Tongue (tissue), 3 donors: ENCODE data around the gene FBXO42. TPM values are rescaled to one million over a fixed set of nuclear protein-coding genes. Genes with fewer than 3 reads are reported as not detected.

Source experiments
- DNase-seq: peaks from one replicate; pipeline ENCODE4 v3.0.0-alpha.2; 2015
- small RNA-seq: library from RNA; depleted of rRNA; stranded (forward); fragments of <200 nt; gene quantifications from one replicate; pipeline ENCODE3, GENCODE V24; 2014; ENCODE audit warnings: low replicate concordance
- total RNA-seq: library from RNA; depleted of rRNA; stranded (reverse); fragments of >200 nt; gene quantifications from one replicate; pipeline ENCODE4 v1.2.3, GENCODE V29; 2014

The FBXO42 gene
- total RNA-seq, 1 donor from 2014 or later, result 19.9 TPM

- DNase-seq, result no peak
These were observed 148.1 kb downstream of the FBXO42 start for GRCh38 chr1:16204216-16204615.

GRCh38 chr1:16203550-16203949 lies 148.7 kb downstream of the FBXO42 start:
- no peak for DNase-seq

- DNase-seq, result no peak
These were observed 149.7 kb downstream of the FBXO42 start for GRCh38 chr1:16202281-16203210.

GRCh38 chr1:16199700-16200099 lies 152.6 kb downstream of the FBXO42 start:
- no peak for DNase-seq

- DNase-seq, result no peak
These were observed 153.2 kb downstream of the FBXO42 start for GRCh38 chr1:16199157-16199501.

- DNase-seq, result no peak
These were observed 153.7 kb downstream of the FBXO42 start for GRCh38 chr1:16198444-16199156.

- no peak for DNase-seq
These were observed 155.4 kb downstream of the FBXO42 start for GRCh38 chr1:16196874-16197273.

Small RNAs within 50 kb of the gene (small RNA-seq; reads per million reads assigned to genes)
- gene MT1XP1, result not detected

Other genes starting within 250 kb of the FBXO42 start
- gene EPHA2, start 196.4 kb downstream of the FBXO42 start, total RNA-seq, result 62.2 TPM
- gene ARHGEF19, start 139.8 kb downstream of the FBXO42 start, total RNA-seq, result 27.6 TPM
- gene CPLANE2, start 115.3 kb downstream of the FBXO42 start, total RNA-seq, result 3.0 TPM
- 24.1 TPM for gene SZRD1, start 14.8 kb upstream of the FBXO42 start, total RNA-seq
- not detected for gene SPATA21, start 84.9 kb upstream of the FBXO42 start, total RNA-seq
- 41.2 TPM for gene NECAP2, start 88.2 kb upstream of the FBXO42 start, total RNA-seq
- gene RNU1-1, start 161.8 kb upstream of the FBXO42 start, total RNA-seq, result under 0.01 TPM